ENCODE results near the gene TMEM98.
"Not testable (repeated sequence)": the region's sequence is repeated elsewhere in the genome, so short reads cannot be mapped to it uniquely, and the experiment has no call there.

Gene TMEM98

GRCh38 chr17:32987868-32988267 is 59.9 kb downstream of the TMEM98 start:
- DNase-seq, result not testable (repeated sequence)

GRCh38 chr17:32988481-32989101 is 60.6 kb downstream of the TMEM98 start:
- no peak for DNase-seq

- no peak for DNase-seq
Measured at GRCh38 chr17:32992321-32993033, 64.5 kb downstream of the TMEM98 start.

DNA sequence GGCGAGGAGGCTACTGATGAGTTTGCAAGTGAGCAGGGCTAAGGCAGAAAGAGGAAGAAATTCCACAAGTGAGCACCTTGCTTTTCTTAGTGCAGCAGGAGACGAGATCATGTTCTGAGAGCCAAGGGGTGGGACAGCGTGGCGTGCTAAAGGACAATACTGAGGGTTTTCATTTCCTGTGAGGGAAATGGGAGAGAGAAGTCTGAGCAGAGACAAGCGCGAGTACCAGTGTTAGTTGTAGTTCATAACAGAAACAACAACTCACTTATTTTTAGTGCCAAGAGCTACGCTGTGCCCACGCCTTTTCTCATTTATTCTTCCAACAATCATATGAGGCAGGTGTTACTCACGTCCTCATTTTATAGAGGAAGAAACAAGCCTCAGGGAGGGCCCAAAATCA is 66.0 kb downstream of the TMEM98 start:
- DNase-seq, result no peak
